ENCODE data around the gene ZNF143. TPM values are rescaled to one million over a fixed set of nuclear protein-coding genes. Genes with fewer than 3 reads are reported as not detected.
A peak's percentile ranks its signal among the peaks of the same experiment; 100 is the strongest.

The ZNF143 gene
- polyA plus RNA-seq, result 14.8 and 18.9 TPM in 2 replicates
- 31.2 and 36.7 TPM in 2 replicates for polyA minus RNA-seq

DNA sequence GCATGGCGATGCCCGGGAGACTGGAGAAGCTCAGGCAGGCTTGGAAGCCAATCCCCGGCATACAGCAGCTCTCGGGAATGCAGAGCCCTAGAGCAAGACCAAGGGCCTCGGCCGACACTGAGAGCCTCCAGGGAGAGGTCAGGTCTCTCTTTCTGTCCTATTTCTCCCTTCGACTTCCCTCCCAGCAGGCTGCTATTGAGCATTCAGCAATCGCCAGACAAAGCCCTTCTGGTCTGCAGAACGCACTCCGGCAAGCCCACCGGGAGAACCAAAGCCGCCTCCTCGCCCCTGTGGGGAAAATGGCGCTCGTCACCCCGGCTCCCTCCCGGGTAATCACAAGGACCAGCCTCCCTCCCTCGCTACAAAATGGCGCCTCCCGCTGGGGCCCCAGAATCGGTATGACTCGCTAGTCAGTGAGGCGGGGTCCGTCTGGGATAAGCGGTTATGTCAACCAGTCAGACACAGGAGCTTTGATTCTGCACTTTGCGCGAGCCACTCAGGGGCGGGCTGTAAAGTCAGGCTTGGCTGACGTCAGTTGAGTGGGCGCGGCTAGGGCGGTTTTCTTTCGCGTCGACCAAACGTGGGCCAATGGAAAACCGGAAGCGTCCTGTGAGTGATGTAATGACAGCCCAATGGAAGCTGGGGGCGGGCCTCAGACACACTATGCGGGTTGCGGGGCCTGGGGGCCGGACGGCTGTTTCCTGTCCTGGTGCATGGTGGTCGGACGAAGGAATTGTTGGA is at the start of gene ZNF143:
Gene ZNF143 (plus strand): TSS at position 691 of the 741 bp plus-strand sequence. CDS start 10,297 bp downstream, outside the sequence.
- Histone ChIP-seq H3K4me3 (ENCODE audit: low read length) (peak within 1 kb of the TSS; percentile 85), H3K9ac (ENCODE audit: low read length) (peak within 1 kb of the TSS; percentile 100), H3K4me2 (ENCODE audit: low read length) (peak within 1 kb of the TSS; percentile 98), H3K27ac (ENCODE audit: low read length) (peak within 1 kb of the TSS; percentile 100), H2AFZ (ENCODE audit: low read depth, low read length) (peak within 1 kb of the TSS; percentile 80), H3K36me3 (ENCODE audit: insufficient read depth, low read length) (no peaks in the 10 kb centered on the region), H3K27me3 (ENCODE audit: insufficient read depth, low read depth, low read length) (no peaks in the 10 kb centered on the region), H3K9me2 (ENCODE audit: insufficient read depth, low read length) (no peaks in the 10 kb centered on the region), H3K79me2 (replicated peaks; ENCODE audit: insufficient read depth, low read length) (peaks cover 57% of the 10 kb centered on the region), H3F3A (ENCODE audit: insufficient read depth, low read length, poor library complexity, severe bottlenecking) (peaks cover 9% of the 10 kb centered on the region), H3K9me3 (ENCODE audit: low read length) (no peaks in the 10 kb centered on the region), H4K20me1 (ENCODE audit: insufficient read depth) (no peaks in the 10 kb centered on the region)
- TF ChIP-seq EP300 (conservative IDR thresholded peaks at IDR 0.05; ENCODE audit: poor library complexity, severe bottlenecking) (no peak), MXI1 (conservative IDR thresholded peaks at IDR 0.05; ENCODE audit: poor library complexity, severe bottlenecking) (peak; percentile 53), SMC3 (conservative IDR thresholded peaks at IDR 0.05; ENCODE audit: poor library complexity) (no peak), TAF1 (IDR thresholded peaks at IDR 0.05; ENCODE audit: low read depth) (peak; percentile 71), POLR2AphosphoS5 (IDR thresholded peaks at IDR 0.05) (peak; percentile 96)
- TF ChIP-seq, protein P1, sequence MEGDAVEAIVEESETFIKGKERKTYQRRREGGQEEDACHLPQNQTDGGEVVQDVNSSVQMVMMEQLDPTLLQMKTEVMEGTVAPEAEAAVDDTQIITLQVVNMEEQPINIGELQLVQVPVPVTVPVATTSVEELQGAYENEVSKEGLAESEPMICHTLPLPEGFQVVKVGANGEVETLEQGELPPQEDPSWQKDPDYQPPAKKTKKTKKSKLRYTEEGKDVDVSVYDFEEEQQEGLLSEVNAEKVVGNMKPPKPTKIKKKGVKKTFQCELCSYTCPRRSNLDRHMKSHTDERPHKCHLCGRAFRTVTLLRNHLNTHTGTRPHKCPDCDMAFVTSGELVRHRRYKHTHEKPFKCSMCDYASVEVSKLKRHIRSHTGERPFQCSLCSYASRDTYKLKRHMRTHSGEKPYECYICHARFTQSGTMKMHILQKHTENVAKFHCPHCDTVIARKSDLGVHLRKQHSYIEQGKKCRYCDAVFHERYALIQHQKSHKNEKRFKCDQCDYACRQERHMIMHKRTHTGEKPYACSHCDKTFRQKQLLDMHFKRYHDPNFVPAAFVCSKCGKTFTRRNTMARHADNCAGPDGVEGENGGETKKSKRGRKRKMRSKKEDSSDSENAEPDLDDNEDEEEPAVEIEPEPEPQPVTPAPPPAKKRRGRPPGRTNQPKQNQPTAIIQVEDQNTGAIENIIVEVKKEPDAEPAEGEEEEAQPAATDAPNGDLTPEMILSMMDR (IDR thresholded peaks at IDR 0.05; ENCODE audit: poor library complexity, severe bottlenecking), result peak; percentile 62
- TF ChIP-seq, protein P2, sequence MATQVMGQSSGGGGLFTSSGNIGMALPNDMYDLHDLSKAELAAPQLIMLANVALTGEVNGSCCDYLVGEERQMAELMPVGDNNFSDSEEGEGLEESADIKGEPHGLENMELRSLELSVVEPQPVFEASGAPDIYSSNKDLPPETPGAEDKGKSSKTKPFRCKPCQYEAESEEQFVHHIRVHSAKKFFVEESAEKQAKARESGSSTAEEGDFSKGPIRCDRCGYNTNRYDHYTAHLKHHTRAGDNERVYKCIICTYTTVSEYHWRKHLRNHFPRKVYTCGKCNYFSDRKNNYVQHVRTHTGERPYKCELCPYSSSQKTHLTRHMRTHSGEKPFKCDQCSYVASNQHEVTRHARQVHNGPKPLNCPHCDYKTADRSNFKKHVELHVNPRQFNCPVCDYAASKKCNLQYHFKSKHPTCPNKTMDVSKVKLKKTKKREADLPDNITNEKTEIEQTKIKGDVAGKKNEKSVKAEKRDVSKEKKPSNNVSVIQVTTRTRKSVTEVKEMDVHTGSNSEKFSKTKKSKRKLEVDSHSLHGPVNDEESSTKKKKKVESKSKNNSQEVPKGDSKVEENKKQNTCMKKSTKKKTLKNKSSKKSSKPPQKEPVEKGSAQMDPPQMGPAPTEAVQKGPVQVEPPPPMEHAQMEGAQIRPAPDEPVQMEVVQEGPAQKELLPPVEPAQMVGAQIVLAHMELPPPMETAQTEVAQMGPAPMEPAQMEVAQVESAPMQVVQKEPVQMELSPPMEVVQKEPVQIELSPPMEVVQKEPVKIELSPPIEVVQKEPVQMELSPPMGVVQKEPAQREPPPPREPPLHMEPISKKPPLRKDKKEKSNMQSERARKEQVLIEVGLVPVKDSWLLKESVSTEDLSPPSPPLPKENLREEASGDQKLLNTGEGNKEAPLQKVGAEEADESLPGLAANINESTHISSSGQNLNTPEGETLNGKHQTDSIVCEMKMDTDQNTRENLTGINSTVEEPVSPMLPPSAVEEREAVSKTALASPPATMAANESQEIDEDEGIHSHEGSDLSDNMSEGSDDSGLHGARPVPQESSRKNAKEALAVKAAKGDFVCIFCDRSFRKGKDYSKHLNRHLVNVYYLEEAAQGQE (IDR thresholded peaks at IDR 0.05; ENCODE audit: borderline replicate concordance), result peak; percentile 82

DNA sequence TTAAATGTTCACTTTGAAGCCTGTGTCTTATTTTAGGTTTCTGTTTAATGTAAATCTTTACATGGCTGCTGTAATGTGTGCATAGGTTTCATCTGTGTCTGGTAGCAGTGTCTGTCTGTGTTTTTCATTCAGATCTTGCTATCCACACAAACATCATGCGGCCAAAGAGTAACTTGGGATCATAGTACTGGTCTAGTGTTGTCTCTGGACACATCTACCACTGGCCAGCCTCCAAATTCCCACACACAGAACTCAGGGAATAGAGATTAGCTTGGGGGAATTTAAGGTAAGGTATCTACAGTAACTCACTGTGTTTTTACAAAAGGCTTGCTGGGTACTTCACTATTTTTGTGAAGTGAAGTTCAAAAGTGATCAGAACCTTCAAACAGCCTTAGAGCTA is 32.1 kb upstream of the ZNF143 start:
- Histone ChIP-seq H3K36me3 (ENCODE audit: insufficient read depth, low read length) (no peaks in the 10 kb centered on the region), H3F3A (ENCODE audit: insufficient read depth, low read length, poor library complexity, severe bottlenecking) (no peaks in the 10 kb centered on the region), H3K79me2 (replicated peaks; ENCODE audit: insufficient read depth, low read length) (no peaks in the 10 kb centered on the region), H3K9ac (ENCODE audit: low read length) (no peak overlapping the region), H3K27ac (ENCODE audit: low read length) (no peak overlapping the region), H3K9me3 (ENCODE audit: low read length) (no peaks in the 10 kb centered on the region), H3K27me3 (ENCODE audit: insufficient read depth, low read depth, low read length) (no peaks in the 10 kb centered on the region), H3K4me2 (ENCODE audit: low read length) (no peak overlapping the region), H4K20me1 (ENCODE audit: insufficient read depth) (no peaks in the 10 kb centered on the region), H2AFZ (ENCODE audit: low read depth, low read length) (no peak overlapping the region), H3K9me2 (ENCODE audit: insufficient read depth, low read length) (no peaks in the 10 kb centered on the region), H3K4me3 (ENCODE audit: low read length) (no peak overlapping the region)
- no peak for TF ChIP-seq EZH2 (IDR thresholded peaks at IDR 0.05; ENCODE audit: borderline replicate concordance, insufficient read depth, low read length, poor library complexity, severe bottlenecking)
- no peak for TF ChIP-seq SMC3 (conservative IDR thresholded peaks at IDR 0.05; ENCODE audit: poor library complexity)
- no peak for TF ChIP-seq POLR2AphosphoS5 (IDR thresholded peaks at IDR 0.05)
- TF ChIP-seq, protein P2 (IDR thresholded peaks at IDR 0.05; ENCODE audit: borderline replicate concordance), result no peak
- TF ChIP-seq RAD21 (conservative IDR thresholded peaks at IDR 0.05), result no peak
- no peak for TF ChIP-seq EP300 (conservative IDR thresholded peaks at IDR 0.05; ENCODE audit: poor library complexity, severe bottlenecking)

Measured in neural cell (in vitro differentiated cells).